ENCODE data around the gene KLHL42. TPM values are rescaled to one million over a fixed set of nuclear protein-coding genes. Genes with fewer than 3 reads are reported as not detected.

KLHL42 gene
- total RNA-seq, 2 donors from 2014 or later = 30.4 to 53.0 TPM

- H3K4me3 Mint-ChIP-seq = no peak overlapping the region
- Histone ChIP-seq H3K9me3 (ENCODE audit: control insufficient read depth, low read length) (no peaks in the 10 kb centered on the region), H3K4me1 (ENCODE audit: control insufficient read depth, insufficient read depth, low read length) (no peaks in the 10 kb centered on the region), H3K27me3 (ENCODE audit: control insufficient read depth, insufficient read depth, low read length, poor library complexity, severe bottlenecking) (no peaks in the 10 kb centered on the region), H3K27ac (ENCODE audit: low read depth, low read length) (no peak overlapping the region), H3K4me3 (ENCODE audit: low read length) (no peak overlapping the region), H3K9ac (ENCODE audit: extremely low read depth, low read length, poor library complexity, severe bottlenecking) (no peak overlapping the region), H3K36me3 (ENCODE audit: control insufficient read depth, insufficient read depth, low read length) (peaks cover 2% of the 10 kb centered on the region)
- DNase-seq = no peak
- H3K27me3 Mint-ChIP-seq (ENCODE audit: insufficient read depth) = no peaks in the 10 kb centered on the region
- 90 to 93% methylated on average over 3 to 5 of the region's 5 CpGs for WGBS, 2 experiments (ENCODE audit: insufficient coverage in 1 of 2, insufficient read length in 1 of 2)
- H3K27ac Mint-ChIP-seq = no peak overlapping the region
- TF ChIP-seq, protein P1, sequence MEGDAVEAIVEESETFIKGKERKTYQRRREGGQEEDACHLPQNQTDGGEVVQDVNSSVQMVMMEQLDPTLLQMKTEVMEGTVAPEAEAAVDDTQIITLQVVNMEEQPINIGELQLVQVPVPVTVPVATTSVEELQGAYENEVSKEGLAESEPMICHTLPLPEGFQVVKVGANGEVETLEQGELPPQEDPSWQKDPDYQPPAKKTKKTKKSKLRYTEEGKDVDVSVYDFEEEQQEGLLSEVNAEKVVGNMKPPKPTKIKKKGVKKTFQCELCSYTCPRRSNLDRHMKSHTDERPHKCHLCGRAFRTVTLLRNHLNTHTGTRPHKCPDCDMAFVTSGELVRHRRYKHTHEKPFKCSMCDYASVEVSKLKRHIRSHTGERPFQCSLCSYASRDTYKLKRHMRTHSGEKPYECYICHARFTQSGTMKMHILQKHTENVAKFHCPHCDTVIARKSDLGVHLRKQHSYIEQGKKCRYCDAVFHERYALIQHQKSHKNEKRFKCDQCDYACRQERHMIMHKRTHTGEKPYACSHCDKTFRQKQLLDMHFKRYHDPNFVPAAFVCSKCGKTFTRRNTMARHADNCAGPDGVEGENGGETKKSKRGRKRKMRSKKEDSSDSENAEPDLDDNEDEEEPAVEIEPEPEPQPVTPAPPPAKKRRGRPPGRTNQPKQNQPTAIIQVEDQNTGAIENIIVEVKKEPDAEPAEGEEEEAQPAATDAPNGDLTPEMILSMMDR (conservative IDR thresholded peaks at IDR 0.05) = no peak
- H3K36me3 Mint-ChIP-seq (ENCODE audit: low read depth) = peaks cover 4% of the 10 kb centered on the region
- no peaks in the 10 kb centered on the region for H3K9me3 Mint-ChIP-seq
- H3K4me1 Mint-ChIP-seq = peaks cover 23% of the 10 kb centered on the region
These were observed 2.9 kb upstream of the KLHL42 start for GRCh38 chr12:27777141-27777540.

DNA sequence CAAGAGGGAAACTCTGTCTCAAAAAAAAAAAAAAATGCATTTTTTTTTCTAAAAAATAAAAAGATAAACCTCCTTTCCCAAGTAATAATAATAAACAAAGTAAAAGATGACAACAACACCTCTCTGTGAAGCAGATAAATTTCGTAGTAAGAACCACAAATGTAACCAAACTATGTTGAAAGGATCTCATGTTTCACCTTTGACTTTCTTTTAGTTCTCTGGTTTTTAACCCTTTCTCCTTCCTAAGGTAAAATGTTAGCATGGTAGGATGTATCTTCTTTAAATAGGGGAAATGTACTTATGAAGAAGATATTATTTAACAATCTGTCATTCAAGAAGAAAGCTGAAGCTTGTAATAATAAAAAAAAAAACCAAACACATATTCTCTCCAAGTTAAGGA is 1.8 kb upstream of the KLHL42 start:
- peaks cover 30% of the 10 kb centered on the region for H3K4me1 Mint-ChIP-seq

DNA sequence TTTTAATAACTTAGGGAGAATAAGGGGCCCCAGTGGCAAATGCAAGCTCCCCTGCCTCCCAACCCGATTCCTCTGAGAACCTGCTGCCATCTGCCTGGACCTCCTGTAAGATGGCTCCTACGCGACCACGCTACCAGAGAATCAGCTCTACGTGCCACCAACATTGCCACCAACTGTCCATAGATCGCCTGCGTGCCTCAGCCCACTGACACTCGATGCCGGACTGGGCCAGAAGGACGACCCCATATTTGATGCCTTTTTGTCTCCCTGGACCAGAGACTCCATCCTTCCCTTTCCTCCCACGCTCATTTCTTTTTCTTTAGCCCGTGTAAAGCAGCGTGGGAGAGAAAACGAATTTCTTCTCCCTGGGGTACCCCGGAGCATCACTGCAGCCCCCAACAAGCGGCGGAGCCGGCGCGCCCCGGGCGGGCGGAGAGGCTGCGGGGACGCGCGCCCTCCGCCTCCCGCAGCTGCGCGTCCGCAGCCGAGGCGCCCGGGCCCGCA is 565 bp upstream of the KLHL42 start:
- no peaks in the 10 kb centered on the region for H3K27me3 Mint-ChIP-seq (ENCODE audit: insufficient read depth)
- H3K36me3 Mint-ChIP-seq (ENCODE audit: low read depth) = peaks cover 21% of the 10 kb centered on the region
- Histone ChIP-seq H3K4me1 (ENCODE audit: control insufficient read depth, insufficient read depth, low read length) (no peaks in the 10 kb centered on the region), H3K4me3 (ENCODE audit: low read length) (peak overlapping the region; percentile 87), H3K27me3 (ENCODE audit: control insufficient read depth, insufficient read depth, low read length, poor library complexity, severe bottlenecking) (no peaks in the 10 kb centered on the region), H3K9ac (ENCODE audit: extremely low read depth, low read length, poor library complexity, severe bottlenecking) (no peak overlapping the region), H3K36me3 (ENCODE audit: control insufficient read depth, insufficient read depth, low read length) (peaks cover 10% of the 10 kb centered on the region), H3K9me3 (ENCODE audit: control insufficient read depth, low read length) (no peaks in the 10 kb centered on the region), H3K27ac (ENCODE audit: low read depth, low read length) (peak overlapping the region; percentile 77)
- peak overlapping the region; percentile 79 for H3K27ac Mint-ChIP-seq
- H3K4me1 Mint-ChIP-seq = peaks cover 31% of the 10 kb centered on the region
- DNase-seq = peak; percentile 74
- 11% methylated on average over 5 to 36 of the region's 36 CpGs for whole genome bisulfite sequencing, 2 experiments (ENCODE audit: insufficient coverage in 1 of 2, insufficient read length in 1 of 2)
- peak overlapping the region; percentile 66 for H3K4me3 Mint-ChIP-seq
- TF ChIP-seq, protein P1 (conservative IDR thresholded peaks at IDR 0.05) = no peak
- peaks cover 3% of the 10 kb centered on the region for H3K9me3 Mint-ChIP-seq

More for the DNA sequence above, 1.8 kb upstream of the KLHL42 start:
- no peak overlapping the region for H3K27ac ChIP-seq (ENCODE audit: low read depth, low read length)
- H3K27ac Mint-ChIP-seq = no peak overlapping the region
- H3K27me3 ChIP-seq (ENCODE audit: control insufficient read depth, insufficient read depth, low read length, poor library complexity, severe bottlenecking) = no peaks in the 10 kb centered on the region
- peaks cover 12% of the 10 kb centered on the region for H3K36me3 Mint-ChIP-seq (ENCODE audit: low read depth)
- WGBS, 2 experiments (ENCODE audit: insufficient coverage in 1 of 2, insufficient read length in 1 of 2) = 74% methylated on average over 1 of the region's 1 CpG; no CpG with 5 or more reads in 1 of the 2 experiments
- peaks cover 8% of the 10 kb centered on the region for H3K36me3 ChIP-seq (ENCODE audit: control insufficient read depth, insufficient read depth, low read length)
- H3K27me3 Mint-ChIP-seq (ENCODE audit: insufficient read depth) = no peaks in the 10 kb centered on the region
- TF ChIP-seq, protein P1 (conservative IDR thresholded peaks at IDR 0.05) = no peak
- no peak overlapping the region for H3K4me3 ChIP-seq (ENCODE audit: low read length)
- no peak for DNase-seq
- no peaks in the 10 kb centered on the region for H3K4me1 ChIP-seq (ENCODE audit: control insufficient read depth, insufficient read depth, low read length)
- no peaks in the 10 kb centered on the region for H3K9me3 ChIP-seq (ENCODE audit: control insufficient read depth, low read length)
- no peak overlapping the region for H3K9ac ChIP-seq (ENCODE audit: extremely low read depth, low read length, poor library complexity, severe bottlenecking)
- H3K4me3 Mint-ChIP-seq = peak overlapping the region; percentile 66
- peaks cover 2% of the 10 kb centered on the region for H3K9me3 Mint-ChIP-seq

All from endodermal cell (in vitro differentiated cells).